ENCODE results near the gene MERTK.
"Not testable (repeated sequence)": the region's sequence is repeated elsewhere in the genome, so short reads cannot be mapped to it uniquely, and the experiment has no call there.

Gene MERTK

GRCh38 chr2:111946294-111947114 is 48.1 kb downstream of the MERTK start:
- DNase-seq (ENCODE audit: low read depth) = no peak

GRCh38 chr2:111947219-111947618 is 48.8 kb downstream of the MERTK start:
- DNase-seq (ENCODE audit: low read depth) = no peak

- no peak for DNase-seq (ENCODE audit: low read depth)
Observed at GRCh38 chr2:111948832-111949231, 50.4 kb downstream of the MERTK start.

- no peak for DNase-seq (ENCODE audit: low read depth)
Observed at GRCh38 chr2:111950236-111950635, 51.8 kb downstream of the MERTK start.

- DNase-seq (ENCODE audit: low read depth) = no peak
Observed at GRCh38 chr2:111951486-111951885, 53.1 kb downstream of the MERTK start.

- DNase-seq (ENCODE audit: low read depth) = no peak
Observed at GRCh38 chr2:111952871-111953452, 54.6 kb downstream of the MERTK start.

GRCh38 chr2:111954602-111955332 is 56.4 kb downstream of the MERTK start:
- no peak for DNase-seq (ENCODE audit: low read depth)

GRCh38 chr2:111957872-111958354 is 59.5 kb downstream of the MERTK start:
- DNase-seq (ENCODE audit: low read depth) = no peak

- no peak for DNase-seq (ENCODE audit: low read depth)
Observed at GRCh38 chr2:111958901-111959300, 60.5 kb downstream of the MERTK start.

- no peak for DNase-seq (ENCODE audit: low read depth)
Observed at GRCh38 chr2:111961663-111962062, 63.3 kb downstream of the MERTK start.

- not testable (repeated sequence) for DNase-seq (ENCODE audit: low read depth)
Observed at GRCh38 chr2:111963086-111963485, 64.7 kb downstream of the MERTK start.

GRCh38 chr2:111963508-111963907 is 65.1 kb downstream of the MERTK start:
- DNase-seq (ENCODE audit: low read depth) = not testable (repeated sequence)

- DNase-seq (ENCODE audit: low read depth) = no peak
Observed at GRCh38 chr2:111965062-111965461, 66.7 kb downstream of the MERTK start.

GRCh38 chr2:111966241-111966640 is 67.8 kb downstream of the MERTK start:
- DNase-seq (ENCODE audit: low read depth) = no peak

GRCh38 chr2:111967018-111967417 is 68.6 kb downstream of the MERTK start:
- no peak for DNase-seq (ENCODE audit: low read depth)

- no peak for DNase-seq (ENCODE audit: low read depth)
Observed at GRCh38 chr2:111970453-111970852, 72.0 kb downstream of the MERTK start.

GRCh38 chr2:111972955-111973565 is 74.7 kb downstream of the MERTK start:
- DNase-seq (ENCODE audit: low read depth) = no peak

- DNase-seq (ENCODE audit: low read depth) = no peak
Observed at GRCh38 chr2:111973701-111974100, 75.3 kb downstream of the MERTK start.

GRCh38 chr2:111975053-111975552 is 76.7 kb downstream of the MERTK start:
- DNase-seq (ENCODE audit: low read depth) = no peak

GRCh38 chr2:111975819-111976218 is 77.4 kb downstream of the MERTK start:
- DNase-seq (ENCODE audit: low read depth) = no peak

GRCh38 chr2:111977240-111977639 is 78.8 kb downstream of the MERTK start:
- DNase-seq (ENCODE audit: low read depth) = no peak

Measured in CMK (cell line).